GM12878 (cell line): ENCODE results near the gene NOC4L. TPM values are rescaled to one million over a fixed set of nuclear protein-coding genes. Genes with fewer than 3 reads are reported as not detected.

ENCODE experiments used
- ATAC-seq: fragments of 200-7000 bp; cut with Tn5 transposase; 3 replicates; pipeline ENCODE4 v1.9.1; 2020; ENCODE audit warnings: mild to moderate bottlenecking, moderate library complexity
- BruUV-seq: library from RNA; stranded (reverse); fragments of 400-500 nt; replicated peaks from 2 replicates; lab custom pipeline; 2021; lab: Mats Ljungman, UMichigan
- CTCF ChIA-PET: fragments of 300-600 bp; sonication (Branson Sonifier 250); formaldehyde crosslinking; extraction: SDS; loops from one replicate; lab custom pipeline; 2021; ENCODE audit warnings: inconsistent platforms; lab: Yijun Ruan, JAX
- POLR2A ChIA-PET: fragments of 350-600 bp; formaldehyde crosslinking; extraction: SDS; loops from one replicate; lab custom pipeline; 2021; ENCODE audit warnings: inconsistent platforms; lab: Charles Lee
- RAD21 ChIA-PET: fragments of 300-600 bp; sonication (Branson Sonifier 250); formaldehyde crosslinking; loops from one replicate; lab custom pipeline; 2023; ENCODE audit warnings: antibody characterized with exemption; ENCODE audit not compliant: unreplicated experiment; lab: Charles Lee
- SMC1A ChIA-PET: fragments of 300-600 bp; sonication (Branson Sonifier 250); formaldehyde crosslinking; loops from one replicate; lab custom pipeline; 2023; ENCODE audit not compliant: unreplicated experiment, uncharacterized antibody; lab: Charles Lee
- DNase-seq: peaks from one replicate; pipeline ENCODE4 v3.0.0-alpha.2; 2011; ENCODE audit warnings: low read depth, low spot score
- FAIRE-seq: peaks from 3 replicates; lab custom pipeline; 2011; peaks lifted over from hg19 to GRCh38; lab: Jason Lieb, UNC
- H2AFZ ChIP-seq: 2 replicates; pipeline ENCODE4 v1.6.0; 2011; ENCODE audit warnings: low read depth, low read length, control low read depth; ENCODE audit not compliant: control insufficient read depth
- H3K27ac ChIP-seq: 2 replicates; pipeline ENCODE4 v1.5.1; 2011; ENCODE audit warnings: control low read depth; ENCODE audit not compliant: control insufficient read depth, insufficient read depth
- H3K27me3 ChIP-seq, 2 experiments: replicated peaks in 1 of 2; 2 replicates each; pipeline versions ENCODE4 v1.6.0 to v1.6.1; 2011; ENCODE audit warnings: low read length in 1 of 2; ENCODE audit not compliant: control insufficient read depth in 2 of 2, insufficient read depth in 2 of 2
- H3K36me3 ChIP-seq, 2 experiments: 2 replicates each; pipeline ENCODE4 v1.5.1; 2011; ENCODE audit warnings: low read length in 1 of 2; ENCODE audit not compliant: control insufficient read depth in 2 of 2, insufficient read depth in 2 of 2
- H3K4me1 ChIP-seq: 2 replicates; pipeline ENCODE4 v1.6.1; 2011; ENCODE audit warnings: mild to moderate bottlenecking, low read length, moderate library complexity, mixed read lengths; ENCODE audit not compliant: control insufficient read depth, insufficient read depth
- H3K4me2 ChIP-seq: 2 replicates; pipeline ENCODE4 v1.6.0; 2011; ENCODE audit warnings: control low read depth; ENCODE audit not compliant: control insufficient read depth, insufficient read depth
- H3K4me3 ChIP-seq: fragments of 200-600 bp; sonication (generic); 2 replicates; pipeline ENCODE4 v1.5.1; 2016
- H3K79me2 ChIP-seq: 2 replicates; pipeline ENCODE4 v1.6.0; 2011; ENCODE audit warnings: low read length; ENCODE audit not compliant: control insufficient read depth, insufficient read depth
- H3K9ac ChIP-seq: 2 replicates; pipeline ENCODE4 v1.8.0; 2011; ENCODE audit warnings: low read length, control low read depth, mixed read lengths; ENCODE audit not compliant: control insufficient read depth, insufficient read depth
- H3K9me3 ChIP-seq: replicated peaks from 3 replicates; pipeline ENCODE4 v1.5.1; 2011; ENCODE audit warnings: mild to moderate bottlenecking, low read length; ENCODE audit not compliant: control insufficient read depth, insufficient read depth
- H4K20me1 ChIP-seq: 2 replicates; pipeline ENCODE4 v1.6.0; 2011; ENCODE audit not compliant: control insufficient read depth, insufficient read depth
- ASH2L ChIP-seq: fragments of 300-600, 200-600 bp; sonication (generic); IDR thresholded peaks from 2 replicates; pipeline ENCODE4 v1.6.1; 2017; ENCODE audit warnings: low read depth, mild to moderate bottlenecking, borderline replicate concordance
- BACH1 ChIP-seq: fragments of 450-650 bp; IDR thresholded peaks from 2 replicates; pipeline ENCODE4 v1.6.1; 2017; ENCODE audit warnings: mild to moderate bottlenecking, borderline replicate concordance
- CHD2 ChIP-seq: IDR thresholded peaks from 2 replicates; pipeline ENCODE4 v1.6.1; 2011; ENCODE audit warnings: low read depth, low read length, improper control_type of control experiment, borderline replicate concordance
- DPF2 ChIP-seq: fragments of 450-650 bp; IDR thresholded peaks from 2 replicates; pipeline ENCODE4 v1.6.1; 2017; ENCODE audit warnings: mild to moderate bottlenecking
- FOS ChIP-seq: IDR thresholded peaks from 3 replicates; pipeline ENCODE4 v1.6.1; 2011; ENCODE audit warnings: borderline replicate concordance; ENCODE audit not compliant: insufficient read length; ENCODE audit errors: extremely low read depth
- MAX ChIP-seq: IDR thresholded peaks from 2 replicates; pipeline ENCODE4 v1.6.1; 2012; ENCODE audit warnings: low read depth, low read length, improper control_type of control experiment
- MYB ChIP-seq: fragments of 150-350 bp; IDR thresholded peaks from 2 replicates; pipeline ENCODE4 v1.6.1; 2014; ENCODE audit warnings: mild to moderate bottlenecking, low read depth, low read length, borderline replicate concordance
- POLR2A ChIP-seq: IDR thresholded peaks from 2 replicates; pipeline ENCODE4 v1.6.1; 2011; ENCODE audit warnings: low read depth, mild to moderate bottlenecking, low read length
- RAD21 ChIP-seq: IDR thresholded peaks from 2 replicates; pipeline ENCODE4 v1.6.1; 2011; ENCODE audit warnings: mild to moderate bottlenecking, low read depth, low read length, moderate library complexity; ENCODE audit not compliant: insufficient read depth
- RB1 ChIP-seq: fragments of 450-650 bp; formaldehyde crosslinking; IDR thresholded peaks from 2 replicates; pipeline ENCODE4 v1.6.1; 2017; ENCODE audit warnings: mild to moderate bottlenecking, borderline replicate concordance
- RELA ChIP-seq: fragments of 450-650 bp; IDR thresholded peaks from 2 replicates; pipeline ENCODE4 v1.8.0; 2014; ENCODE audit warnings: borderline replicate concordance; ENCODE audit not compliant: partially characterized antibody
- SMC3 ChIP-seq: IDR thresholded peaks from 2 replicates; pipeline ENCODE4 v1.6.1; 2011; ENCODE audit warnings: low read length, improper control_type of control experiment, borderline replicate concordance
- SPI1 ChIP-seq: IDR thresholded peaks from 2 replicates; pipeline ENCODE4 v1.6.1; 2011; ENCODE audit warnings: low read depth, mild to moderate bottlenecking, low read length, moderate library complexity, borderline replicate concordance; ENCODE audit not compliant: insufficient read depth
- SUZ12 ChIP-seq: fragments of 200-600 bp; sonication (generic); IDR thresholded peaks from one replicate; pipeline ENCODE4 v1.6.1; 2018; ENCODE audit warnings: antibody characterized with exemption, mild to moderate bottlenecking; ENCODE audit not compliant: unreplicated experiment
- TCF12 ChIP-seq: IDR thresholded peaks from 2 replicates; pipeline ENCODE4 v1.6.1; 2011; ENCODE audit warnings: low read depth, mild to moderate bottlenecking, low read length
- ZBTB4 ChIP-seq: fragments of 450-650 bp; formaldehyde crosslinking; IDR thresholded peaks from 2 replicates; pipeline ENCODE4 v1.4.0; 2022; ENCODE audit warnings: mild to moderate bottlenecking, moderate library complexity
- ZNF207 ChIP-seq: fragments of 450-650 bp; IDR thresholded peaks from 2 replicates; pipeline ENCODE4 v1.6.1; 2014; ENCODE audit warnings: antibody characterized with exemption, mild to moderate bottlenecking, borderline replicate concordance
- ZNF622 ChIP-seq: fragments of 450-650 bp; IDR thresholded peaks from 2 replicates; pipeline ENCODE4 v1.6.1; 2017; ENCODE audit warnings: mild to moderate bottlenecking, inconsistent platforms
- WGBS: methylation state at CpG from one replicate; pipeline ENCODE4 v1.1.6; 2016; ENCODE audit warnings: low lambda C conversion rate; ENCODE audit not compliant: insufficient replicate concordance, insufficient coverage; ENCODE audit errors: missing lambda C conversion rate; 5-methylcytosine and 5-hydroxymethylcytosine counted together
- in situ Hi-C: fragments of 300-500 bp; cut with MboI; formaldehyde crosslinking; loops from 9 replicates; pipeline ENCODE4 v1.14.3; 2018; ENCODE audit warnings: mixed read lengths
- intact Hi-C: fragments of 100-400 bp; cut with micrococcal nuclease; formaldehyde crosslinking; loops from one replicate; pipeline ENCODE4 v1.14.2; 2022; ENCODE audit not compliant: unreplicated experiment
- polyA plus RNA-seq, 11 experiments: library from polyadenylated mRNA; depleted of rRNA in 4 of 11; unstranded in 6 of 11; stranded (reverse) in 5 of 11; fragments of >200 nt; fragmentation: Nextera tagmentation in 4 of 11; fragmentation: Illumina TruSeq in 1 of 11; extraction: Ambion mirVana in 4 of 11; extraction: Trizol in 1 of 11; gene quantifications; 1 replicate in 1 of 11; 2 replicates in 10 of 11; pipeline versions ENCODE4 v1.2.1 to v1.2.3, GENCODE V29; 2011 to 2016; ENCODE audit warnings: inconsistent platforms in 2 of 11, missing spikeins in 2 of 11, low read depth in 1 of 11
- total RNA-seq, 4 experiments: library from RNA; depleted of rRNA in 3 of 4; stranded (reverse); fragments of >200 nt in 3 of 4; fragmentation: Illumina TruSeq in 1 of 4; extraction: Trizol in 1 of 4; gene quantifications; 2 replicates each; pipeline versions ENCODE4 v1.2.1 to v1.2.3, GENCODE V29; 2013 to 2021

The NOC4L gene
- total and polyA plus RNA-seq, 10 of the 15 experiments (the other 5 are each of a cell fraction or from before 2014, with no cell fraction given): 0.72 to 68.2 (median 15.2) TPM

- TF ChIP-seq SUZ12 (no peak), DPF2 (no peak), ZNF622 (no peak), MAX (no peak)
Measured at GRCh38 chr12:132108211-132108832, 35.9 kb upstream of the NOC4L start (continued).

- RAD21 ChIA-PET: no interaction called here
- CTCF ChIA-PET: no interaction called here
- SMC1A ChIA-PET: no interaction called here
- POLR2A ChIA-PET: no interaction called here
- DNase-seq (no peak), FAIRE-seq (no peak), ATAC-seq (no peak)
- Histone ChIP-seq H4K20me1 (no peaks in the 10 kb centered on the region), H3K36me3 (peaks cover 8 to 12% of the 10 kb centered on the region in 2 experiments; a peak in 3 of 4 replicates), H3K27ac (no peak overlapping the region), H3K27me3 (no peaks in the 10 kb centered on the region), H3K4me2 (no peak overlapping the region), H3K79me2 (no peaks in the 10 kb centered on the region), H3K9ac (no peak overlapping the region), H3K4me3 (no peak overlapping the region), H2AFZ (no peak overlapping the region), H3K9me3 (no peaks in the 10 kb centered on the region), H3K4me1 (no peaks in the 10 kb centered on the region)
- intact Hi-C loops: no loop called here
- 94% methylated on average over 7 of the region's 8 CpGs for WGBS
- no TSS peak for BruUV-seq
- in situ Hi-C loops: no loop called here
- TF ChIP-seq SPI1 (no peak), CHD2 (no peak), ZBTB4 (CRISPR knock-in tag) (no peak), BACH1 (no peak), SMC3 (no peak), MYB (no peak), ZNF207 (no peak), FOS (no peak), TCF12 (no peak), ZNF622 (no peak), ASH2L (no peak), RELA (no peak), POLR2A (no peak), RAD21 (no peak), RB1 (no peak)
Measured at GRCh38 chr12:132109741-132110140, 34.5 kb upstream of the NOC4L start.
